Measurements from ENCODE around the gene FOCAD. TPM values are rescaled to one million over a fixed set of nuclear protein-coding genes. Genes with fewer than 3 reads are reported as not detected.

FOCAD gene
- total RNA-seq, 4 donors from 2014 or later: 49.3 to 139 (median 92.8) TPM

- Histone ChIP-seq H3K4me3 (replicated peaks in 1 of 3) (no peak overlapping the region), H3K9me3 (no peaks in the 10 kb centered on the region), H3K36me3 (no peaks in the 10 kb centered on the region), H3K27me3 (no peaks in the 10 kb centered on the region), H3K27ac (no peak overlapping the region), H3K4me1 (no peaks in the 10 kb centered on the region)
- WGBS, 2 donors: 83 to 99% methylated on average over 2 of the region's 2 CpGs
- intact Hi-C loops (cut with DNase I): no loop called here
- TF ChIP-seq CTCF (IDR thresholded peaks at IDR 0.05): no peak
- TF ChIP-seq POLR2A (IDR thresholded peaks at IDR 0.05): no peak
- DNase-seq: no peak
Observed at GRCh38 chr9:20880271-20880670, 196.2 kb downstream of the FOCAD start.

GRCh38 chr9:20880675-20881074 is 196.6 kb downstream of the FOCAD start:
- no peak overlapping the region for H3K4me3 ChIP-seq (replicated peaks in 1 of 3)
- DNase-seq: no peak
- TF ChIP-seq CTCF (IDR thresholded peaks at IDR 0.05) (no peak), POLR2A (IDR thresholded peaks at IDR 0.05) (no peak)
- H3K9me3 ChIP-seq: no peaks in the 10 kb centered on the region
- H3K27me3 ChIP-seq: no peaks in the 10 kb centered on the region
- H3K36me3 ChIP-seq: no peaks in the 10 kb centered on the region
- intact Hi-C loops (cut with DNase I): no loop called here
- 95 to 98% methylated on average over 2 of the region's 2 CpGs for WGBS, 2 donors
- H3K4me1 ChIP-seq: no peaks in the 10 kb centered on the region
- no peak overlapping the region for H3K27ac ChIP-seq

- intact Hi-C loops (cut with DNase I): no loop called here
- Histone ChIP-seq H3K4me3 (replicated peaks in 1 of 3) (no peak overlapping the region), H3K36me3 (no peaks in the 10 kb centered on the region), H3K27me3 (no peaks in the 10 kb centered on the region), H3K27ac (no peak overlapping the region), H3K4me1 (no peaks in the 10 kb centered on the region), H3K9me3 (no peaks in the 10 kb centered on the region)
- WGBS, 2 donors: 72 to 83% methylated on average over 5 of the region's 5 CpGs
- TF ChIP-seq POLR2A (IDR thresholded peaks at IDR 0.05) (no peak), CTCF (IDR thresholded peaks at IDR 0.05) (peak; percentile 30 to 72 (median 36))
- peak; percentile 66 to 71 for DNase-seq
Observed at GRCh38 chr9:20884985-20885593, 201.0 kb downstream of the FOCAD start.

GRCh38 chr9:20898885-20899554 is 215.0 kb downstream of the FOCAD start:
- intact Hi-C loops (cut with DNase I): no loop called here
- no peak for TF ChIP-seq CTCF (IDR thresholded peaks at IDR 0.05)
- no peak for TF ChIP-seq POLR2A (IDR thresholded peaks at IDR 0.05)

GRCh38 chr9:20903212-20903611 is 219.2 kb downstream of the FOCAD start:
- Histone ChIP-seq H3K4me1 (peaks cover 6 to 14% of the 10 kb centered on the region in 2 donors), H3K27ac (no peak overlapping the region), H3K9me3 (no peaks in the 10 kb centered on the region), H3K36me3 (no peaks in the 10 kb centered on the region), H3K4me3 (replicated peaks in 1 of 3) (no peak overlapping the region), H3K27me3 (no peaks in the 10 kb centered on the region)
- TF ChIP-seq CTCF (IDR thresholded peaks at IDR 0.05) (no peak), POLR2A (IDR thresholded peaks at IDR 0.05) (no peak)
- intact Hi-C loops (cut with DNase I): no loop called here
- DNase-seq: no peak
- WGBS, 2 donors: 93 to 94% methylated on average over 5 of the region's 5 CpGs

More at GRCh38 chr9:20898885-20899554, 215.0 kb downstream of the FOCAD start:
- DNase-seq: peak; percentile 20 to 21
- H3K27me3 ChIP-seq: no peaks in the 10 kb centered on the region
- peaks cover 6 to 14% of the 10 kb centered on the region in 2 donors for H3K4me1 ChIP-seq
- H3K4me3 ChIP-seq (replicated peaks in 1 of 3): no peak overlapping the region
- no peaks in the 10 kb centered on the region for H3K36me3 ChIP-seq
- H3K9me3 ChIP-seq: no peaks in the 10 kb centered on the region
- H3K27ac ChIP-seq: peak overlapping the region in 2 of 3 donors; percentile 27 to 69
